HCEC 1CT (cell line): ENCODE results near the gene MFRP.

Source experiments
- DNase-seq: peaks from one replicate; pipeline ENCODE4 v3.0.0-alpha.2; 2017

Gene MFRP

DNA sequence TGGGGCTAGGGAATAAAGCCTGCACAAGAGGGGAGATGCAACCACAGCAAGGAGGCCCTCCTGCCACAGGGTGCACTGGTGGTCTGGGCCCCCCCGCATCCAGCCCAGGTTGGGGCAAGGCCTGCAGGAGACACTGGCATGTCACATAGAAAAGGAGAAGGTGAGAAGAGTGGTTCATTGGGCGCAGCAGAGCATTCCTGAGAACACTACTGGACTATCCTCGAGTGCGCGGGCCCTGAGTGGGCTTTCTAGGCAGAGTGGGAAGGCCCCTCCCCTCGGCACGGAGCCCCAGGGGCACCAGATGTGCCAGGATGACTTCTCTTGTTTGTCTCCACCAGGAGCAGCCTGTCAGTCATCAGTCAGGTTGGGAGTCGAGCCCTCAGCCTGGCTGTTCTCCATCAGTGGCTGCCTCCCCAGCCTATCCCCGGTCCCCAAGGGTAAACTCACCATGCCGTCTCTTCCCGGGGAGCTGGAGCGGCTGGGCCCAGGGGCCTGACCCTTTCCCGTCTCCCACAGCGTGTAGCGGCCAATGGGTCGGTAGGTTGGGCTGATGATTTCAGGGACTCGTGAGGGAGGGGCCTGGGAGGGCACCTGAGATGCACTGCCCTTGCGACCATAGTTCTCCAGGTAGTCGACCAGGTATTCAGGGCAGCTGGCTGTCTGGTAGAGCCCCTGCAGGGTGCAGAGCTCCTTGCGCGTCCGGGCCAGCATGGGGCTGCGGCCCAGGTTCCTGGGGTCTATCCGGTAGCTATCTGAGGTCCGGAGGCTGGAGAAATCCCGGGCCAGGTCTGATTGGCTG is 26.0 kb upstream of the MFRP start:
- no peak for DNase-seq

DNA sequence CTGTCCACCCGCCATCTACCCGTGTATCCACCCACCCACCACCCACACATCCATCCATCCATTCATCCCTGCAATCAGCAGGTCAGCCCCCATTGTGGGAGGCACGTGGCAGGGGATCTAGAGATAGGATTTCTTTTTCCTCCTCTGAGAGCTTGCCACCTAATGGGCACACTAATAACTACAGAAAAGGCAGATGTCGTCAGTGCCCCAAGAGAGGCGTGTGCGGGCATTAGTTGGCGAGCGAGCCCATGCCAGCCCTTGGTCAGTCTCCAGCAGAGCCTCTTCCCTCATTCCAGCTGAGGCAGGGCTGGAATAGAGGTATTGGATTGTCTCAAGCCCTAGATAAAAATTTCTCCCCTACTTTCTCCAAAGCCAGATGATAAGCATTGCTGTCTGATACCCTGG is 25.3 kb upstream of the MFRP start:
- DNase-seq = no peak

DNA sequence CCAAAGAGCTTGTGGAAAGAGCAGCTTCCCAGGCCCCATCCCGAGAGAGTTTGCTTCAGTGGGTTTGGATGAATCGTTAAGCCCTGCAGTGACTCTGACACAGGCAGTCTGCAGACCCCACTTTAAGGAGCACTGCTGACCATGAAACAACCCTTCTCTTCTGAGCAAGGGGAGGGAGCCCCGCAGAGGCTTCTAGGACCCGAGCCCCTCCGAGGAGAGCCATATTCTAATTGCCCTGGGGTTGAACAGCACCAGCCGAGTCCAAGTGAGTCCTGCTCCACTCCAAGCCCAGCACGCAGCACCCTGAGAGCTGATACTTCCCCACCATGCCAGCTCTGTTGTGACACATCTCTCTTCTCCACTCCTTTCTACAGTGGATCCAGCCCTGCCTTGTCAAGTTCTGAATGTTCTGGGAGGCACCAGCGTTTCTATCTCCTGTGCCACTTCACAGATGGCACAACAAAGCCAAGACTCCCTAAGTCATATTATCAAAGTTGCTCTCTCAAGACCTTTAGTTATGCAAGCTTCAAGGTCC is 24.6 kb upstream of the MFRP start:
- no peak for DNase-seq

DNA sequence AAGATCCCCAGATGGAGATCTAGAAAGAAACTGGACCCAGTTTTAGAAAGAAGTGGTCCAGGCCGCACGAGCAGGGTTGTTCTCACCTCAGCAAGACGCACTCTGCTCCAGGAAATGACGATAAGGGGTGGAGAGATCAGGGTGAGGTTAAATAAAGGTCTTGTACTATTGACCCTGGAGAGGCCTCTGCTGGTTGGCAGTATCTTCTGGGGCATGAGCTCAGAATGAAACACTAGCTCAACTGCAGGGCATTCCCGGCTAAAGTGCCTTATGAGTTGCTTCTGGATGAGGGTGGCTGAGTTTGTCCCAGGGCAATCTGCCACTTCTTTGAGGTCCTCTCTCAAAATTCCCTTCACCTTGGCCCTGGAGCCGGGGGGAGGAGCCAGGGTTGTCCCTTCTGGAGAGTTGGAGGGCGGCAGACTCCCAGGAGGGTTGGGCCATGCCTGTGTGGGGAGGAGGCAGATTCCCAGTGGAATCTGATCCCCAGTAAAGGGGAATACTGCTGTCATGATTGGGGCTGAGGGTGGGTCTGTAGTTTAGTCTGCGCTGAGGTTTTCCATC is 24.1 kb upstream of the MFRP start:
- DNase-seq = no peak

DNA sequence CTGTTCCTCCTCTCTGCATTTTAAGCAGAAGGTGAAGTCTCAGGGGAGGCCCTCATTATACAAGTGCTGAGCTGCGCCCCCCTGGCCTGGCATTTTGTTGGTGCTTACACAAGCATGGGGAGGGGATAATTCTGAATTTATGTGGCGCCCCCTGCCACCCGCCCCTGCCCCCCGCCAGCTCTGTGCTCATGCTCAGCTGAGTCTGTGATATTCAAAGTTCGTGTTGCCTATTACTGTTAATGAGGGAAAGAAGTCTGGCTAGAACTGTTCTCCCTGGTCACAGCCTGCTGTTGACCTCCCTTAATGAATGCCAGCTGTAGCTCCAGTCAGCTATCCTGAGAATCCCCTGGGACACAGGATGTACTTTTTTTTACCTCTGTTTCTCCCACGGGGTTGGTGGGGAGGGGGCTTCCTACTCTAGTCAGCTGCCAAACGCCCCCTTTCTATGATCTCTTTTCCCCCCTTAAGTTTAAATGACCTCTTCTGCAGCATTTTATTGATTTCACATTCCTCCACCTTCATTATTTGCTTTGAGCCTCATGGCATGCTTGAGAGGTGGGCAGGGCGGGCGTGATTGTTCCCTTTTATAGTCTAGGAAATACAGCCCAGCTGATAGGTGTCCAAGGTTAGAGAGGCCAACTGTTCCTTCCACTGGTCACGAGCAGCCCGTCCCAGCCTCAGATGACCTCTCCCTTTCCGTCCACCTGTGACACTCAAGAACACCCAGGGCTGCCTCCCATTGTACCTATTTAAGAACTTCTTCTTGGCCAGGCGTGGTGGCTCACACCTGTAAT is 22.8 kb upstream of the MFRP start:
- no peak for DNase-seq

DNA sequence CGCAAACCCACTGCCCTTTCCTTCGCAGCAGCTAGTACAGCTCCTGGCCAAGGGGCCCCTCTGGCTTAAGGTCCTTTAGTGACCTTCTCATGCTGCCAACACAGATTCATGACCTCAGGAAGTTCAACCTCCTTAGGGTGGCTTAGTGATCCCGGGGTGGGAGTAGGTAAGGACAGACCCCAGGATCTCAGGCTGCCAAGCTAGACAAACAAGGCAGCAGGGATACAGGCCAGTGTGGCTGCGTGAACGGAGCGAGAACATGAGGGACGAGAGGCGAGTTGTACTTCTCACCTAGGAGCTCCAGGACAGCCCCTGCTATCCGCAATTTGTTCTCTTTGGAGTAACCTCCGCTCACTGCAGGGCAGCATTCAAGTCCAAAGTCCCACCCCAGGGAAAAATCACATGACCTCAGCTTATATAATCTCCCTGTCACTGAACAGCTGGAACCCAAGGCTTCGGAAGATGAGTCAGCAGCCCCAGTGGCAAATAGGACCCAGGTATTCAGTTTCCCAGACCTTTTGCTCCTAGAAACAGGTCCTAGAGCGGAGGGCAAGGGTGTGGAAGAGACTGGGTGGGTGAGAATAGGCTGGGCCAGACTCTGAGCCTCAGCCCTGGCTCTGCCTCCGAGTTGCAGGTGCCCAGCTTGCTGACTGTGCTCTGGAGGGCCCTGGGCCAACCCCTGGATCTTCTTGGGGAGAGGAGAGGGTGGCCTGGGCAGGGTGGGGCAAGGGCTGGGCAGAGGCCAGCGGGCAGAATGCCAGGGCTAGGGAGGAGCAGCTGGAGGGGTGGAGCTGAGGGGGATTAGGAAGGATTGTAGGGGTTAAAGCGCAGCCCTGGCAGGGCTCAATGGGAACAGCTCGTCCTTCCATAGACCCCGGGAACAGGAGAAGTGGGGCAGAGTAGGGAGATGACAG is 21.9 kb upstream of the MFRP start:
- peak; percentile 61 for DNase-seq

DNA sequence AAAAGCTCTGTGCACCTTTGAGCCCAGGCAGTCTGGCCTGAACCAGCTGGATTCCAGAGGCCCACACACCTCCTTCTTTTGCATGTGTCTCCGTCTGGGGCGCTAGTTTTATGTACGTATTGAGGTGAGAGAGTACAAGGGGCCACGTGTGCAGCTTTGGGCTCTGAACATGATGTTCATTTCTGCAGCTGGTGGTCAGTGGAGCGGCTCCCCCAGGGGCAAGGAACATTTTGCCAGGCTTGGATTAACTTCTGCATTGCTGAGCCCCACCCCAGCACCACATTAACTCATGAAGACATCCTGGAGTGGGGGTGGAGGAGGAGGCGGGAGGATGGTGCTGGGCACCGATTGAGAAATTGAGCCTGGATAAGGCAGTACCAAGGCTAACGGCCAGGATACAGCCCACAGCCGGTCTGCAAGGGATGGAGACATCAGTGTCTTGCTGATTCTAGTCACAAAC is 21.2 kb upstream of the MFRP start:
- peak; percentile 25 for DNase-seq

DNA sequence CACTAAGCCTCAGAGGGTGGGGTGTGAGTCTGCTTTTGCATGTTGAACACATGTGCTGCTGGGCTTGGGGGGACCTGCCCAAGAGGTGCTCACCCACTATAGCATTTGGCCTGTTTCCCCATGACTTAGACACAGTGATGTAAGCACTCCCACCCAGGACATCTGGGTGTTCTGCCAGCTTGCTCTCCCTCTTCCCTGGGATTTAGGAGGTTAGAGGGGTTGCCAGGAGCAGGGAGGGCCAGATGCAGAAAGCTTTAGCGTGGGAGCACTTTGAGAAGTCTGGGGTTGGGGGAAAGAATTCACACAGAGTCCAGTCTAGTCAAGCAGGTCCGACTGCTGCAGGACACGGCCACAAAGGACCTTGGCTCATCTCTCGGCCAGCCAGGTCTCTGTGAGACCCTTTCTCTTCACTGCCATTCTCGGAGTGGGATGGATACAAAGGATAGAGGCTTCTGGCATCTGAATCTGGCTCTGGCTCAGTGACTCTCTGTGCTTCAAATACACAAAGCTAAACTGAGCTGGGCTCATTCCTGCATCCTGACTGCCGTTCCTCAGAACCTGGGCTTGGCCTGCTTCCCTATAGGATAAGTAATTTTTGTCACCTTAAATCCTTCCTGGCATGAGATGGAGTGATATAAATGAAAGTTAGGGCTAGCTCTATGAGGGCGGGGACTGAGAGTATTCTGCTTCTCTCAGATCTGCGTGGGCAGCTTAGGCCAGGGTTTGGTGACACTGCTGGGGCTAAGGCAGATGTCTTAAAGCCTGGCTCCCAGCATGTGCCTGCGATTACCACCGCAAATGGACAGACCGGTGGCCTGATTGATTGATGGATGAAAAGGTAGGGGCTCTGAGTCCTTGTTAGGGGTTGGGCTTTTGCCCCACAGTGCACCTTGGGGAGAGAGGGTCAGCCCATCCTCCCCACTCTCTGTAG is 20.4 kb upstream of the MFRP start:
- no peak for DNase-seq

DNA sequence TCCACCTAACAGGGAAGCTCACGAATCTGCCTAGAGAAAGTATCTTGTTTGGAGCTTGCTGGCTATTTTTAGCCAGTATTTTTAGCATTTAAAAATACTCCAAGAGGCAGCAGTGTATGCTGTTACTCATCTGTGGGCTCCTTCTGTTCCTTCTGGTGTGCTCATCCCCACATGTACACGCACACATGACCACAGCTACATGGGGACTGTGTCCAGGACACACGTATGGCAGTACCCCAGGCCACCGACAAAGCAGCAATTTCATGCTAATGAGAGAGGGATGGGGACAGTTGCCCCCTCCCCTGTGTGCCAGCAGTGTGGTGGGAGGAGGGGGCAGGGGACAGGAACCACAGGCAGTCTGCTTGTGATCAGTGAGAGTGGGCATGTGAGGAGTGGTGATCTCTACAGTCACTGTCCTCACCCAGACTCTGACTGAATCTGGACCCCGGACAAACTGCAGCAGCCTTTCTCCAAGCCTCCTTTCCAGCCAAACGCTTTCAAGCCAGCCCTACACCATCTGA is 18.6 kb upstream of the MFRP start:
- DNase-seq = peak; percentile 38

DNA sequence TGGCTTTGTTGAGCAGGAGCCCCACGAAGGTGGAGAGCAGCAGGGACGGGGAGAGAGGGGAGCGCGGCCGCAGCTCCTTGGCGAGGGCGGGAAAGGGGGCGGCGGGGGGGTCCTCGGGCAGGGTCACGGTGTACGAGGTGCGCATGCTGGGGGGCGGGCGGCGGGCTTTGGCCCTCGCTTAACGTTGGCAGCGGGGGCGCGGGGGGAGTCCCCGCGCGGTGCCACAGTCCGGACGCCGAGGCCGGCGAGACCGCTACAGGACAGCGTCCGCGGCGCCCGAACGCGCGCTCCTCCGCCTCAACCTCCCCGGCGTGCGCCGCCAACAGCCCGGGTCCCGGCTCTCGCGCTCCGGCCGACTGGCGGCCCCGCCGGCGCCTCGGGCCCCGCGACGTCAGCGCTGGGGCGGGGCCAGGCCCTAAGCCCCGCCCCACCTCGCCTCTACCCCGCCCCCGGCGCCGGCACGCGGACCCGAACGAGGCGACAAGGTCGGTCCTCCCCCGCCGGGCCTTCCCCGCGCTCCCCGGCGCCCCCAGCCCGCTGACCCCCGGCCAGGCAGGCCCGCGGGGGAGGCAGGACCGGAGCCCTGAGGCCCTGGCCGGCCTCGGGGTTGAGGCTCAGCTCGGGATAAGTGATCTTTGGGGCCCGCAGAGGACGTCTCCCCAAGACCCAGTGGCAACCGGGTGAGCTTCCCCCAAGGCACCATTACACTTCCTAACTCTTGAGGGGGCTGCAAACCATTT is 17.5 kb upstream of the MFRP start:
- DNase-seq = peak; percentile 36

DNA sequence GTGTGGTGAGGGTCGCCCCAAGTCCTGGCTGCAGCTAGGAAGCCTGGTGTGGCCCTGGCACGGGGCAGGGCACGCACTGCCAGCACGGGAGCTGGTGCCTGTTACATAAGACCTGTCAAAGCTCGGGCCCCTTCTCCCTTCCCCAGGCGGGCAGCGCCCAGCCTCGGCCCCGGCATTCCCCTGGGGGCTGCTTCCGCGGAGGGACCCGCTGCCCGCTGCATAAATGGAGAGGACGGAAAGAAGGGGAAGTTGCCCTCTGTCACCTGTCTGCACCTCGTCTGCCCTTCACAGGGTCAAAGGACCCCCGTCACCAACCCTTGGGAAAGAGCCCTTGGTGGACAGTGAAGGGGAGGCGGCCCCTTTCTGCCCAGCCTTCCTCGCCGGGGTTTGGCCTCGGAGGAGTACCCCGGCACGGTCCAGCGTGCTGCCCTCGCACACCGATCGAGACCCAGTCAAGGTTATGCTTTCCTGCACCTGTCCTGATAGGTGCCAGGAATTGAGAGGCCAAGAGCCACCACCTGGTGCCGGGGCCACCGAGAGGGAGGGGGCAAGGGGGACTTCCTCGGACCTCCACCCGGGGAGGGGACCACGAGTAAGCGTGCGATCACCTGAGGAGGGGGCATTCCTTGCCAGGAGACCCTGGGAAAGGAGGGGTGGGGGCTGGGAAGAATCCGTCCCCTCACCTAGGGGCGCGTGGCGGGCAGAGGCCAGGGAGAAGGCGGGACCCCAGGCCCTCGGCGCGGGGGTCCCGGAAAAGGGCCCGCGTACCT is 16.8 kb upstream of the MFRP start:
- DNase-seq = no peak

DNA sequence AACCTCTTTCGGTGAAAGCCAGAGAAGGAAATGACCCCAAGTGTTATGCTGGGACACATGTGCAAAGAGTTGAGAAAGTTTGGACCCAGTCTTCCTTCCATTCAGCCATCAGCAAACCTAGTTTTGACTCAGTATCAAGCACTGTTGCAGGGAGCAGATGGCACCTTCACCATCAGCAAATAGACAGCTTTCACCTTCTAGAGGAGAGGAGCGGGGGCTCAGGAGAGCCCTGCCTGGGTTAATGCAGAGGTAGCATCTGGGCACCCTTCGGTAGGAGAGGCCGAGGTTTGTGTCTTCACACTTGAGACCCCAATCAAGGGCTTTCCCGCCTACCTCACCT is 16.2 kb upstream of the MFRP start:
- DNase-seq = no peak

DNA sequence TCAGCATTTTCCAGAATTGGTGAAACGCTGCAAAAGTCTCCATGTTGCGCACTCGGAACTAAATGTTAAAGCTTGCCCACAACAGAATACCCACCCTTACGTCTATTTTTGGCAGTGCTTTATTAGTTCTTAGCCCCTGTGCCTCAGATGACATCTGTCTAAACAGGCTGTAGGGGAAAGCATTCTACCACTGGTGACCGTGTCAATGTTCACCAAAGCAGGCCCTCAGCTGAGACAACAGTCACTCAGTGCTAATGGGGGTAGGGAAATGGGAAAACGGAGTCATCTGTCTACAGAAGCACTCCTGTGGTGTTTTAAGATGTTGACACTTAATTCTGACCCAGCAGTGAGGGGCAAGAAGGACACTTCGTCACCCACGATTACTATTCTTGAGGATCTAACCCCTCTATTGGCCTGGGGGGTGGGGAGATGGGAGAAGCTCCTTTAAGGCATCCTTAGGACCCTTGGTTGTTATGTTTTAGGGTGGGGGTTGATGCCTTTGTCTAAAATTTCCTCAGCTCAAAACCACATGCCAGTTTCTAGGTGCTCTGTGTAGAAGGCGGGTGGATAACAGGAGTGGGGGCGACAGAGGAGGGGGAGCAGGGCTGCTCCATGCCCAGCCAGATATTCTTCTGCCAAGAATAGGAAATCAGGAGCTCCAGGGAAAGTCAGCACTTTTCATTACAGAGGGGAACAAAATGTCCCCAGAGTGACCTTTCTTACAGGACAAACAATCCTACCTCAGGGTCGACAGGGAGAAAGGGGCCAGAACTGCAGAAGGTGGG is 15.6 kb upstream of the MFRP start:
- no peak for DNase-seq

DNA sequence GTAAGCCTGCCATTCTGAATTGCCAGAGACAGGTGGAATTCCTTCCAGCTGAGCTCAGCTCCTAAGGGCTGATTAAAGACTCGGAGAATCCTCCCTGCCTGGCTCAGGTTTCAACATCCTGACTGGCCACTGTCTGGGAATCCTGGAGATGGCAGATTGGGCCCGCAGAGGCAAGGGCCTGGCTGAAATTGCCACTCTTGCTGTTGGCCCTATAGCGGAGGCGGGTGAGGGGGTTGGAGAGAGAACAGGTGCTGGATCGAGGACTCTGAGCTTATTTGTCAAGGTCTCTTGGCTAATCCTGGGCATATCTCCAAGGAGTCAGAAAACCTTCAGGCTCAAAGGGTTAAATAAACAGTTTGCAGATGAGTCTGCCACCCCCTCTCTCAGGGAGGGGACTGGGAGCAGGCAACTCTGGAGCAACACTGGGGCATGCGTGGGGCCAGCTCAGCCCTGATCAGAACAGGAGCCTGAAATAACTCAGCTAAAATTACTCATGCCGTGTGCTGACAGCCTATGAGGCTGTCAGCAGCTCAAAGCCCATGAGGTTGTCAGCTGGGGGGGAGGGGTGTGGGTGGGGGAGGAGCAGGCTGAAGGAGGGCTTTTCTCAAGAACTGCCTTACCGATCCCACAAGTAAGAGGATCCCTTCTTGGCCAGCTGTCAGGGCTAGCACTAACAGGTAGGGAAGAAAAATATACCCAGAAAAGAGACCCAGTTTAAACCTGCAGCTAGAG is 14.7 kb upstream of the MFRP start:
- peak; percentile 86 for DNase-seq

DNA sequence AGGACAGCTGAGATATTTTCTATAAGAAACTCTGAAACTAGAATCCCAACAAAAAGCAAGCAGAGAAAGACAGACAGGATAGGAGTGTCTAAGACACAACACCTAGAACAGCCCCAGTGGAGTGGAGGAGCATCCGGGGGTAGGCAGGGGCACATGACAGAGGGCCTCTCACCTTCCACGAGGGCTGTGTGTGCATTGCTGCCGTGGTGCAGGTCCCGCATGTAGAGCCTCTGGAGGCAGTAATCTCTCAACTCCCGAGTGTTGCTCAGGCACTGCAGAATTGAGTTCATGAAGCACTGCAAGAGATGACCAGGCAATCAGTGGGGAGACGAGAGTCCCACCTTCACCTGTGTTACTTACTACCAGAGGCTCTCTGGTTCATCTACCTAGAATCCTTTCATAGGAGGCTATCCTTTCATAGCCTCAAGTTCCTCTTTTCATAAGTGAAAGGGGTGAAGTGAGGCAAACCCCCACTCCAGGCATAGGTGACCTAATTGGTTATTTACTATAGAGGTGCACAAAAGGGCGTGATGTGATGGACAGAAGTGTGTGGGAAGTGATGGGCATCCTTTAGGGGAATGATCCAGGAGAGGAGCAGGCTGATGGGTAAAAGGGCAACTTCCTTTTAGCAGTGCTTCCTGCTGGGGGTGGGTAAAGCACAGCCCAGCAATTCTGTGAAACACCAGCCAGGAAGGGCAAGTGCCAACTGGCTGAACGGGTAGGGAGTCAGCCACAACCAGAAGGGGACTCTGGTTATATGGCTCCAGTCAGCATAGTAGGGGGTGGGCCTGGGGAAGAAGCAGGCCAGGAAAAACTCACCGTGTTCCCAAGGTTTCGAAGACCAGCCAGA is 13.1 kb upstream of the MFRP start:
- no peak for DNase-seq

DNA sequence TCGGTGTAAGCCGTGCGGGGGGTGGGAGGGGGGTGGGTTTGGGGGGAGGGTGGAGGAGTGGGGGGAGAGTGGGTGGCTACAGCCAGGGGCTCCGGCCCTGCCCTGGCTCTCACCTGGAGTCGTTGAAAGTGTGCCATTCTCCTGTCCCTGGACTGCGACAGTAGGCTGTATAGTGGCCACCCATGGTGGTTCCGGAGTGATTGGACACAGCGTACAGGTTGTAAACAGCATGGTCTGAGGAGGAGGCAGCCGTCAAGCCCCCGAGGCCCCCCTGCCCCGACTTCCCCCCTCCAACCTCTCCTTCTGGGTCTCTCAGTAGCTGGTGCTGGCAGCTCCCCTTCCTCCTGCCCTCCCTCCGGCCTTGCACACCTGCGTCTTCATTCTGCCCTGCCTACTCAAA is 10.6 kb upstream of the MFRP start:
- no peak for DNase-seq

DNA sequence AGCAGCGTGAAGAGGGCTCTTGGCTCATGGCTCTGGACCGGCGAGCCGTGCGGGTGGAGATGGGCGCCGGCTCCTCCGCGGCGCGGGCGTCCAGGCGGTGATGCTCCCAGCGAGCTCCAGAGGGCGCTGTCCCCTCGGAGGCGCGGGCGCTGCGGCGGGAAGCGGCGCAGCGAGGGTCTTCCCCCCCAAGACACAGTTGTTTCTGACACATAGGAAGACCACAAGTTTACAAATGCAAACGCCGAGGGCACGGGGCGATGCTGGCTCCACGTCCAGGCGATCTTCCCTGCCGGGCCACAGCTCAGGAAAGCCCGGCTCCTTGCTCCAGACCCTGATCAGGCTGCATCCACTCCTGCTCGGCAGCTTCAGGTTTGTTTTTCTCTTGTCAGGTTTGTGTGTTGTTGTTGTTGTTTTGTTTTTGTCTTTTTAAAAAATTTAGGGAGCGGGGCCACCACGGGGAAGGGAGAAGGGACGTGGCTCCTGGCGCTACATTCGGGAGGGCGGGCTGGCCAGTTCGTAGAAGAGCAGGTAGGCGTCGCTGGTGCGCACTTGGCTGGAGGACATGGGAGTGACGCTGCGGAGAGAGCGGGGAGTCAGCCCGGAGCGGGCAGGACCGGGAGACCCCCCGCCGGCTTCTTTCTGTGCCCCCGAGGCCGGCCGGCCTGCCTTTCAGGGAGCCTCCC is 10.0 kb upstream of the MFRP start:
- peak; percentile 73 for DNase-seq
